Activated naive CD8-positive, alpha-beta T cell treated with anti-CD3 and anti-CD28 coated beads, Interleukin-2, amount 50 U/mL, for 16 hours (primary cell): ENCODE results near the gene TMEM245.
"Not testable (repeated sequence)": the region's sequence is repeated elsewhere in the genome, so short reads cannot be mapped to it uniquely, and the experiment has no call there.

Experiments used
- DNase-seq: peaks from one replicate; pipeline ENCODE4 v3.0.0-alpha.2; 2020; ENCODE audit warnings: low read depth, low spot score

The TMEM245 gene

GRCh38 chr9:109133533-109133932, 13.8 kb upstream of the TMEM245 start:
- no peak for DNase-seq

DNA sequence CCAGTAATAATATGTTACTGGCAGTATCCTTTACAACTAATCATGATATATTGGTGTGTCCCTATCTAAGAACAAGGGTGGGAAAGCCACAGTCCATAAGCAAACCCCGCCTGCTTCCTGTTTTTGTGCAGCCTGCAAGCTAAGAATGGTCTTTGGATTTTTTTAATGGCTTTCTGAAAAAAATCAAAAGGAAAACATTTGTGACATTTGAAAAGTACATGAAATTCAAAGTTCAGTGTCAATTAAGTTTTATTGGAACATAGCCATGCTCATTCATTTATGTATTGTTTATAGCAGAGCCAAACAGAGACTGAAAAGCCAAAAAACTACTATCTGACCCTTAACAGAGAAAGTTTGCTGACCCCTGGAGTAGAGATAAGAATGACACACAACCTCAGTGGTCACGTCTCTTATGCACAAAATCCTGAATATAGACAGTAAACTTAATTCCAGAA, 12.8 kb upstream of the TMEM245 start:
- DNase-seq, result no peak

- DNase-seq, result no peak
Observed at GRCh38 chr9:109129470-109130197, 9.9 kb upstream of the TMEM245 start.

GRCh38 chr9:109126671-109127070, 6.9 kb upstream of the TMEM245 start:
- not testable (repeated sequence) for DNase-seq

- no peak for DNase-seq
Observed at GRCh38 chr9:109124121-109124520, 4.4 kb upstream of the TMEM245 start.

GRCh38 chr9:109122726-109123621, 3.2 kb upstream of the TMEM245 start:
- no peak for DNase-seq

GRCh38 chr9:109121232-109121796, 1.6 kb upstream of the TMEM245 start:
- DNase-seq, result no peak

DNA sequence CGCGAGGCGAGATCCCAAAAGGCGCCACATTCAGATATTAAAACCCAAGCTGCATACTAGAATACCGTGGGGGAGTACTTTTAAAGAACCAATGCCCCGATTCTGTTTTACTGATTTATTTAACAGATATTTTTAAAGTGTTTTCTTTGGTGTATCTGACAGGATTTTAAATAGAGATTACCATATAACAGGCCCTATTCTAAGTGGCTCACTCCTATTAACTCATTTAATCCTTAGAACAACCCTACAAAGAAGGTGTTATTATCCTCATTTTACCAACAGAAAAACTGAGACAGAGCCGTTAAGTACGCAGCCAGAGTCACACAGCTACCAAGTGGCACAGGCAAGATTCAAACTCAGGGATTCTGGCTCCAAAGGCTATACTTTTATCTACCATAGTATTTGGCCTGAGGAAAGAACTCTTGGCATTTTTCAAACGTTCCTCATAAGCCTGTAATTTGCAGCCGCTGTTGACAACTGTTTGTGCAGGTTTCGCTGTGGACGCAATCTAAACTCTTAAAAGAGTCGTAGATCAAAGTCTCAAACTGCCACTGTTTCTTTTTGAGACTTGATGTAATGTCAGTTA, 550 bp upstream of the TMEM245 start:
- no peak for DNase-seq

DNA sequence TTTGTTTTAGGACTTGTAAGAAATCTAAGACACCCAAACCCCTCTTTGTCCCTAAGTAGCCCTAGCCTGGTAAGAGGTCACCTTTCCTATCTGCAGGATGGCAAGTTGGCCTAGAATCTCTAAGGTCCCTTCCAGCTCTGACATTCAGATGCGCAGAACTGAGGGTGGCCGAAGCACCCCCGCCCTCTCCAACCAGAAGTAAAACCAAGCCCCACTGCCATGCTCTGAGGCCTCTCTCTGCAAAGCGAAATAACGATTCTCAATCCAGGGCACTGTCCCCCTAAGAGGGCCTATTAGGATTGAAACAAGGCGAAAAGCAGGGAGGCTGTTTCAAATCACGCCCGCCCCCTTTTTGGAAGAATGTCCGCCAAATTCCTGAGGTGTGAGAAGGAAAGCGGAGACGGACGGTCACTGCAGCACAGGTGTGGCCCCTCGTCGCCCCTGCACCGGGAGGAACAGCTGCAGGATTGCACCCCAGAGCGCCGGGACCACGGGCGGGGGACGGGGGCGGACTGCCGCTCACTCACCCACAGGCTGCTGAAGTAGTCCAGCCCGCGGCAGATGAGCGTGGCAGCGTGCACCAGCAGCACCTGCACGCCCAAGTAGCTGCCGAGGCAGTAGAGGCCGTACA, 824 bp downstream of the TMEM245 start:
- no peak for DNase-seq

GRCh38 chr9:109117856-109118807, 1.6 kb downstream of the TMEM245 start:
- no peak for DNase-seq

DNA sequence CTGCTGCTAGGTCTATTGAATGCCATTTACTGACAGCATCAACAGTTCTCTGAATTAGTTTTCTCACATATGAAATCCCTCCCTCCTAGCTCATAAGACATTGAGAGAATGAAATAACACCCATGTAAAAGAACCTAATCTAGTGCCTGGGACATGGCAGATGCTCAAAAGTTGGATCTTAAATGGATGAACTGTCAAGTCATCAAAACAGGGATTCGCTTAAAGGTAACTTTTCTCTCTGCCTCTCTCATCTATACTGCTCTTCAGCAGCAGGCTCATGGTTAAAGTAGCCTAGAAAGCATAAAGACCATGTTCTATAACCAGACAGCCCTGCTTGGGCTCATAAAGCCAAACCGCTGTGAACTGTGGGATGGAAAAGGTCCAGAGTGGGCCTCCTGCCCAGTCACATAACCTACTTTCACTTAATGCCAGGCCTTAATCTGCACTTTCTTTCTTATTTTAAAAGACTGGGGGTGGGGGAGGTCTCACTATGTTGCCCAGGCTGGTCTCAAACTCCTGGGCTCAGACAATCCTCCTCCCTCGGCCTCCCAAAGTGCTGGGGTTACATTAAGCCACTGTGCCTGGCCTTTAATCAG, 3.7 kb downstream of the TMEM245 start:
- no peak for DNase-seq

DNA sequence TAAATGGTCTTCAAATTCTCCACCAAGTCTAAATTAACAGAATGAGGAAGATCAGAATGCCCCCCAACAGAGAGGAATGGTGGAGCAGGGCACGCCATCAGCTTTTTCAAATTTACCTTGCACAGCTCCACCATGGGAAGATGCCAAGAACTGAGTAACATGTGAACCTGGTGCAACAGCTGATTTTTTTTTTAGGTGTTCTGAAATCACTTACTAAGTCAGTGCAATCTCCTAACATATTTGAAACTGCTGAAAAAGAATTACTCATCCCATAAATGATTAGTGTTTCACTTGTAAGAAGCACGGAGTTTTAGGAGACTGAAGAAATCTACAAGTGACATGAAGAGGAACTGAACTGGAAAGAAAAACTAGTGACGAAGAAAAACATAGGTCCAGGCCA, 5.1 kb downstream of the TMEM245 start:
- DNase-seq, result no peak

DNA sequence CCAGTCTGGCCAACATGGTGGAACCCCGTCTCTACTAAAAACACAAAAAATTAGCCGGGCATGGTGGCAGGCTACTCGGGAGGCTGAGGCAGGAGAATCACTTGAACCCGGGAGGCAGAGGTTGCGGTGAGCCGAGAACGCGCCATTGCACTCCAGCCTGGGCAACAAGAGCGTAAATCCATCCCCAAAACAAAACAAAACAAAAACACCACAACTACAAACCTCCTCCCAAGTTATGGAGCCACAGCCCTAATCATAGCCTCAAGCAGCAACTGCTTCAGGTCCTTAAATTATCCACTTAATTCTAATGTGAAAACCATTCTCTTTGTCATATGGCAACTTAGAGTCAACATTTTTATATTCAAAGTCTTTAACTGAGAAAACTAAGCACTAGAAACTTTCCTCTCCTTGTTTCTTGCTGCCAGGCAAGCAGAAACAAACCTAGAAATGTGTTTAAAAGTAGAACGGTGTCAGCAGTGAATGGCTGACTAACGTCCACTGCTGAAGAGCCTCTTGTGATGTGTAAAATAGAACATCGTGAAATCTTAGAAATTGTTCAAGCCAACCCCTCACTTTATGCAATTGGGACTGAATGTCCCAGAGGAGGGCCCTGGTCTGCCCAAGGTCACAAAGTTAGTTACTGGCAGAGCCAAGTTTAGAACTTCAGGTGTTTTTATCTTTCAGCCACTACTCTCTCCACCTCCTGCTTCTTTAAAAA, 5.7 kb downstream of the TMEM245 start:
- no peak for DNase-seq

DNA sequence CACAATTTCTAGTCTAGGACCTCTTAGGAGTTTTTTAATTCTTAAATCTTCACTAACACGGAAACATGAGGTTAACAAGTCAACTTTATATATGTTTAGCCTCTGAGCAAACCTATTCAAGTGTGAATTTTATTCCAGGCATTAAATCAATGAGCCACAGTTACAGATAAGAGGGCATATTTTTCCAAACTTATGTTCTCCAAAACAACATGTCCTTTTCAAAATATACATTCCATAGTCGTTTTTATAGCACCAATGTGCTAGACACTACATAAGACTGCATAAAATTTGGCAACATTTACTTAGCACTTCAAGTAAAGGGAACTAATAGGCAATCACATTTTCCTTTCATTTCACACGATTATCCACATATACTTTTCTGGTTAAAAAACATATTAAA, 6.5 kb downstream of the TMEM245 start:
- DNase-seq, result no peak

GRCh38 chr9:109110329-109111021, 9.3 kb downstream of the TMEM245 start:
- DNase-seq, result no peak

DNA sequence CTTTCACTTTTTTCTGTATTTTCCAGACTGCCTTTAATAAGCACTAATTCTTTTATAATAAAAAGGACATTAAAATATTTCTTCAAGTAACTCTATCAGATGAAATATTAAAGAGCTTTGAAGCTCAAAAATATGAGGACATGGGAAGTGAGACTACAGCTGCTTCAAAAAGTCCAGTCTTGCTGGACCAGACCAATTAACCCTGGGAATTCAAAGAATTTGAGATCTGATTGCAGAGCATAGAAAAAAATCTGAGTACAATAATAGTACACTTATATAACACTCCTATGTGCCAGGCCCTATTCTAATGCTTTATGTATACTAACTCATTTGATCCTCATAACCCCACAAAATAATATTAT, 9.8 kb downstream of the TMEM245 start:
- DNase-seq, result no peak

- DNase-seq, result no peak
Observed at GRCh38 chr9:109108318-109108717, 11.4 kb downstream of the TMEM245 start.

DNA sequence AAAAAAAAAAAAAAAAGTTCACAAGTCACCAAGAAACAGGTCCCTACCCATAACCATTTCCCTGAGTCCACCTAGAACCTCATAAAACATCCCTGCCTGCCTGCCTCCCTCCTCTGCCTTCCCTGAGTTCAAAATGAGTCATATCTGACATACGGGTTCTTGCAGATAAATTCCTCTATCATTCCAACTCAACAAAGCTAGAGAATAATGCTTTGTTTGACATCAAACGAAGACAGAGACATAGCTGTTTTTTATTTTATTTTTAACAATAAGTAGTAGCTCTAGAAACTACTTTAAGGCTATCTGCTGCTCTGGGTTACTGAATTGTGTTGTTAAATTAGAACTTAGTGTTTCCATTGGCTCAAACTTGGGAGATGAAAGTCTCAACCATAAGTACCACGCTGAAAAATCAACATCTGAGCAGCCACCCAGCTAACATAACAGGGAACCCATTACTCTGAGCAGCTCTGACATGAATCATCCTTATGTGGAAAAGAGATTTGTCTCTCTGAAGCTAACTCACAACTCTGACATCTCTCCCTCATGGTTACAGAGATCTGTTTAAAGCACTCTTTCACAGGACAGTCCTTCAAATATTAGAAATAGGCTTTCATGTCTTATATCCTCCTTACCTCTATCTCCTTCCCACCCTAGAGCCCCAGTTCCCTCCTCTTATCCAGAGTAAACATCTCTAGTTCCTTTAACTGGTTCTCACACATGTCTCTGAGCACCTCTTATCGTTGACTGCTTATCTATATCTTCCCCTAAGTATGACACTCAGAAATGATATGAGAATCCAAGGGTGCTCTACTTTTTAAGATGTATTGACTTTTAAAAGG, 12.1 kb downstream of the TMEM245 start:
- no peak for DNase-seq
